ENCODE measurements around the gene PSMB5. TPM values are rescaled to one million over a fixed set of nuclear protein-coding genes. Genes with fewer than 3 reads are reported as not detected.
A peak's percentile ranks its signal among the peaks of the same experiment; 100 is the strongest.

Gene PSMB5
- total and polyA plus RNA-seq, 2 of the 13 experiments (the other 11 are each of a cell fraction or from before 2014, with no cell fraction given) = 705 to 871 TPM

GRCh38 chr14:22978981-22979671 lies 55.6 kb downstream of the PSMB5 start (continued):
- TF ChIP-seq ZBTB21 (CRISPR knock-in tag; IDR thresholded peaks at IDR 0.05) (no peak), GPN1 (CRISPR knock-in tag; IDR thresholded peaks at IDR 0.05; ENCODE audit: borderline replicate concordance) (peak; percentile 89; the same call in 1 of the 2 replicates), ZNF432 (CRISPR knock-in tag; IDR thresholded peaks at IDR 0.05; ENCODE audit: borderline replicate concordance) (no peak), HCFC1 (IDR thresholded peaks at IDR 0.05; ENCODE audit: low read depth, low read length) (no peak), ZNF280D (CRISPR knock-in tag; IDR thresholded peaks at IDR 0.05) (peak; percentile 92; the same call in 1 of the 2 replicates), NFE2L2 (IDR thresholded peaks at IDR 0.05; ENCODE audit: low read length) (no peak), EP300 (IDR thresholded peaks at IDR 0.05; ENCODE audit: low read depth in 2 of 2, low read length in 2 of 2) (no peak), EP300 (CRISPR knock-in tag; IDR thresholded peaks at IDR 0.05; ENCODE audit: borderline replicate concordance) (peak; percentile 29; the same call in 1 of the 2 replicates), SNRNP70 (IDR thresholded peaks at IDR 0.05; ENCODE audit: low read depth, low read length) (no peak), SIN3B (IDR thresholded peaks at IDR 0.05; ENCODE audit: low read length) (0 out of 2 replicates have a peak, but pooled peaks have one; percentile 34), PHF8 (CRISPR knock-in tag; IDR thresholded peaks at IDR 0.05) (peak; percentile 56), HNF4G (IDR thresholded peaks at IDR 0.05; ENCODE audit: borderline replicate concordance, low read depth, low read length) (no peak), HNF4G (CRISPR knock-in tag; IDR thresholded peaks at IDR 0.05; ENCODE audit: borderline replicate concordance, low read depth) (0 out of 2 replicates have a peak, but pooled peaks have one; percentile 20), CBFB (CRISPR knock-in tag; IDR thresholded peaks at IDR 0.05) (peak; percentile 55; the same call in 1 of the 2 replicates), U2AF1 (optimal IDR thresholded peaks at IDR 0.05; ENCODE audit: low read depth, low read length) (no peak), XRCC5 (optimal IDR thresholded peaks at IDR 0.05; ENCODE audit: low read length) (peak; percentile 51), PAWR (CRISPR knock-in tag; IDR thresholded peaks at IDR 0.05; ENCODE audit: borderline replicate concordance) (0 out of 2 replicates have a peak, but pooled peaks have one; percentile 55), GABPB1 (CRISPR knock-in tag; IDR thresholded peaks at IDR 0.05) (peak; percentile 51; the same call in 1 of the 2 replicates), ERF (CRISPR knock-in tag; IDR thresholded peaks at IDR 0.05) (peak; percentile 22; the same call in 1 of the 2 replicates)
- TF ChIP-seq, protein P1, sequence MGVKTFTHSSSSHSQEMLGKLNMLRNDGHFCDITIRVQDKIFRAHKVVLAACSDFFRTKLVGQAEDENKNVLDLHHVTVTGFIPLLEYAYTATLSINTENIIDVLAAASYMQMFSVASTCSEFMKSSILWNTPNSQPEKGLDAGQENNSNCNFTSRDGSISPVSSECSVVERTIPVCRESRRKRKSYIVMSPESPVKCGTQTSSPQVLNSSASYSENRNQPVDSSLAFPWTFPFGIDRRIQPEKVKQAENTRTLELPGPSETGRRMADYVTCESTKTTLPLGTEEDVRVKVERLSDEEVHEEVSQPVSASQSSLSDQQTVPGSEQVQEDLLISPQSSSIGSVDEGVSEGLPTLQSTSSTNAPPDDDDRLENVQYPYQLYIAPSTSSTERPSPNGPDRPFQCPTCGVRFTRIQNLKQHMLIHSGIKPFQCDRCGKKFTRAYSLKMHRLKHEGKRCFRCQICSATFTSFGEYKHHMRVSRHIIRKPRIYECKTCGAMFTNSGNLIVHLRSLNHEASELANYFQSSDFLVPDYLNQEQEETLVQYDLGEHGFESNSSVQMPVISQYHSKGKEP (CRISPR knock-in tag; IDR thresholded peaks at IDR 0.05) = 0 out of 2 replicates have a peak, but pooled peaks have one; percentile 51
- TF ChIP-seq, protein P2, sequence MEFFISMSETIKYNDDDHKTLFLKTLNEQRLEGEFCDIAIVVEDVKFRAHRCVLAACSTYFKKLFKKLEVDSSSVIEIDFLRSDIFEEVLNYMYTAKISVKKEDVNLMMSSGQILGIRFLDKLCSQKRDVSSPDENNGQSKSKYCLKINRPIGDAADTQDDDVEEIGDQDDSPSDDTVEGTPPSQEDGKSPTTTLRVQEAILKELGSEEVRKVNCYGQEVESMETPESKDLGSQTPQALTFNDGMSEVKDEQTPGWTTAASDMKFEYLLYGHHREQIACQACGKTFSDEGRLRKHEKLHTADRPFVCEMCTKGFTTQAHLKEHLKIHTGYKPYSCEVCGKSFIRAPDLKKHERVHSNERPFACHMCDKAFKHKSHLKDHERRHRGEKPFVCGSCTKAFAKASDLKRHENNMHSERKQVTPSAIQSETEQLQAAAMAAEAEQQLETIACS (CRISPR knock-in tag; IDR thresholded peaks at IDR 0.05) = no peak
- TF ChIP-seq, protein P3, sequence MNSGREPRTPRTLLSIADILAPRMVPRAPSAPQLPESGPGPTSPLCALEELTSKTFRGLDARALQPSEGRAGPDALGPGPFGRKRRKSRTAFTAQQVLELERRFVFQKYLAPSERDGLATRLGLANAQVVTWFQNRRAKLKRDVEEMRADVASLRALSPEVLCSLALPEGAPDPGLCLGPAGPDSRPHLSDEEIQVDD (CRISPR knock-in tag; IDR thresholded peaks at IDR 0.05; ENCODE audit: borderline replicate concordance) = peak; percentile 52; the same call in 1 of the 2 replicates
- TF ChIP-seq, protein P4, sequence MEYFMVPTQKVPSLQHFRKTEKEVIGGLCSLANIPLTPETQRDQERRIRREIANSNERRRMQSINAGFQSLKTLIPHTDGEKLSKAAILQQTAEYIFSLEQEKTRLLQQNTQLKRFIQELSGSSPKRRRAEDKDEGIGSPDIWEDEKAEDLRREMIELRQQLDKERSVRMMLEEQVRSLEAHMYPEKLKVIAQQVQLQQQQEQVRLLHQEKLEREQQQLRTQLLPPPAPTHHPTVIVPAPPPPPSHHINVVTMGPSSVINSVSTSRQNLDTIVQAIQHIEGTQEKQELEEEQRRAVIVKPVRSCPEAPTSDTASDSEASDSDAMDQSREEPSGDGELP (IDR thresholded peaks at IDR 0.05; ENCODE audit: borderline replicate concordance, low read depth) = no peak
